Breast epithelium (tissue), 4 donors: ENCODE data around the gene SMCO3. TPM values are rescaled to one million over a fixed set of nuclear protein-coding genes. Genes with fewer than 3 reads are reported as not detected.
"Not testable (repeated sequence)": the region's sequence is repeated elsewhere in the genome, so short reads cannot be mapped to it uniquely, and the experiment has no call there.

Source experiments
- DNase-seq, 2 donors: peaks; one replicate each; pipeline ENCODE4 v3.0.0-alpha.2; 2019; ENCODE audit warnings: low spot score in 2 of 2
- H3K27ac ChIP-seq, 2 donors: fragments of 200-600 bp; sonication (generic) in 1 of 2; one replicate each; pipeline ENCODE4 v1.5.1; 2016 to 2019; ENCODE audit warnings: mild to moderate bottlenecking in 1 of 2
- H3K27me3 ChIP-seq, 2 donors: fragments of 200-600 bp; sonication (generic) in 1 of 2; one replicate each; pipeline versions ENCODE4 v1.5.1 to v1.6.0; 2017 to 2019; ENCODE audit warnings: control low read depth in 1 of 2, mild to moderate bottlenecking in 1 of 2
- H3K36me3 ChIP-seq: fragments of 200-600 bp; one replicate; pipeline ENCODE4 v1.5.1; 2019
- H3K4me1 ChIP-seq, 2 donors: fragments of 200-600 bp; sonication (generic); one replicate each; pipeline ENCODE4 v1.5.1; 2016 to 2019; ENCODE audit warnings: control low read depth in 1 of 2
- H3K4me3 ChIP-seq, 3 donors: fragments of 200-600 bp; sonication (generic); 1 replicate in 2 of 3; 2 replicates in 1 of 3; pipeline ENCODE4 v1.5.1; 2016 to 2019; ENCODE audit warnings: mild to moderate bottlenecking in 3 of 3, moderate library complexity in 2 of 3
- H3K9me3 ChIP-seq, 2 donors: fragments of 200-600 bp; sonication (generic) in 1 of 2; one replicate each; pipeline ENCODE4 v1.5.1; 2016 to 2019; ENCODE audit warnings: control low read depth in 1 of 2
- CTCF ChIP-seq, 3 donors: fragments of 450-650 bp; IDR thresholded peaks; one replicate each; pipeline ENCODE4 v1.5.1; 2016 to 2017; ENCODE audit warnings: antibody characterized with exemption in 3 of 3, mild to moderate bottlenecking in 3 of 3, moderate library complexity in 3 of 3
- POLR2A ChIP-seq: fragments of 450-650 bp; IDR thresholded peaks from one replicate; pipeline ENCODE4 v1.6.1; 2016; ENCODE audit warnings: antibody characterized with exemption, mild to moderate bottlenecking, moderate library complexity
- POLR2AphosphoS5 ChIP-seq, 3 donors: sonication (generic); formaldehyde crosslinking; IDR thresholded peaks; one replicate each; pipeline ENCODE4 v1.6.1; 2017; ENCODE audit warnings: antibody characterized with exemption in 3 of 3
- intact Hi-C: fragments of 100-400 bp; cut with DNase I; formaldehyde crosslinking; loops from one replicate; pipeline ENCODE4 v1.15.1; 2023; ENCODE audit warnings: low total_unique reads
- total RNA-seq, 3 donors: library from RNA; depleted of rRNA; stranded (reverse); fragments of >200 nt; gene quantifications; one replicate each; pipeline ENCODE4 v1.1.0, GENCODE V29; 2016

Gene SMCO3
- total RNA-seq, 3 donors from 2014 or later: 0.33 to 0.59 TPM; not detected in 1

- Histone ChIP-seq H3K27me3 (no peaks in the 10 kb centered on the region), H3K4me1 (no peaks in the 10 kb centered on the region)
- intact Hi-C loops: no loop called here
Observed at GRCh38 chr12:14769969-14770495, 44.0 kb downstream of the SMCO3 start.

GRCh38 chr12:14769466-14769968, 44.5 kb downstream of the SMCO3 start:
- peak in 1 of 2 donors; percentile 30 for DNase-seq
- no peaks in the 10 kb centered on the region for H3K27me3 ChIP-seq
- H3K4me3 ChIP-seq: peak overlapping the region; percentile 73 to 88 (median 78)
- peak overlapping the region; percentile 95 for H3K27ac ChIP-seq
- TF ChIP-seq POLR2AphosphoS5 (IDR thresholded peaks at IDR 0.05): no peak
- peaks cover 0 to 11% of the 10 kb centered on the region in 2 donors for H3K9me3 ChIP-seq
- no peaks in the 10 kb centered on the region for H3K36me3 ChIP-seq
- no peaks in the 10 kb centered on the region for H3K4me1 ChIP-seq
- intact Hi-C loops: no loop called here

More at GRCh38 chr12:14769969-14770495, 44.0 kb downstream of the SMCO3 start:
- Histone ChIP-seq H3K4me3 (peak overlapping the region; percentile 73 to 88 (median 78)), H3K9me3 (peaks cover 0 to 11% of the 10 kb centered on the region in 2 donors), H3K36me3 (no peaks in the 10 kb centered on the region), H3K27ac (peak overlapping the region; percentile 95)
- DNase-seq: peak; percentile 75 to 89
- TF ChIP-seq POLR2A (peak; percentile 20), POLR2AphosphoS5 (IDR thresholded peaks at IDR 0.05) (peak; percentile 61 to 78 (median 70)), CTCF (IDR thresholded peaks at IDR 0.05) (peak; percentile 83 to 96 (median 88))

GRCh38 chr12:14768823-14769405, 45.1 kb downstream of the SMCO3 start:
- Histone ChIP-seq H3K4me3 (peak overlapping the region; percentile 73 to 88 (median 78)), H3K4me1 (no peaks in the 10 kb centered on the region), H3K27me3 (no peaks in the 10 kb centered on the region), H3K27ac (peak overlapping the region; percentile 95), H3K36me3 (no peaks in the 10 kb centered on the region), H3K9me3 (peaks cover 0 to 11% of the 10 kb centered on the region in 2 donors)
- no peak for TF ChIP-seq CTCF (IDR thresholded peaks at IDR 0.05)
- TF ChIP-seq POLR2A: no peak
- TF ChIP-seq POLR2AphosphoS5 (IDR thresholded peaks at IDR 0.05): no peak
- intact Hi-C loops: no loop called here
- no peak for DNase-seq

DNA sequence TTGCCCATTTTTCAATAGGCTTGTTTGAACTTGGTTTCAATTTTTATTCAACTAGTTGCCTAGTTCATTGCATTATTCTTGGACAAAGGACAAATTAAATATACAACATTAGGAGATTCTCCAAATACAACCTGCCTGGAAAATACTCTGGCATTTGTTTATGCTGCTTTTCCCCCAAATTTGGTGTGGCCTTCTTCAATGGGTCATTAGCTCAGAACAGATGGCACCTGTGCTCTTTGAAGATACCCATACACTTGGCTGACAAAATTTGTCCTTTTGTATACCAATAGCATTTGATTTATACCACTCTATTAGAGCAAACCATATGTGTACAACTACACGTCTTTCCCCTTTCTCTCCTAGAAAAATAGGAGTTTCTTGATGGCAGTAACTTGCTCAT, 46.4 kb downstream of the SMCO3 start:
- no peaks in the 10 kb centered on the region for H3K4me1 ChIP-seq
- peak overlapping the region in 1 of 3 donors; percentile 78 for H3K4me3 ChIP-seq
- peak overlapping the region in 1 of 2 donors; percentile 22 for H3K27ac ChIP-seq
- H3K27me3 ChIP-seq: no peaks in the 10 kb centered on the region
- no peak for DNase-seq
- intact Hi-C loops: no loop called here
- peaks cover 0 to 11% of the 10 kb centered on the region in 2 donors for H3K9me3 ChIP-seq
- TF ChIP-seq CTCF (IDR thresholded peaks at IDR 0.05): no peak
- TF ChIP-seq POLR2AphosphoS5 (IDR thresholded peaks at IDR 0.05): no peak
- TF ChIP-seq POLR2A: no peak
- no peaks in the 10 kb centered on the region for H3K36me3 ChIP-seq

DNA sequence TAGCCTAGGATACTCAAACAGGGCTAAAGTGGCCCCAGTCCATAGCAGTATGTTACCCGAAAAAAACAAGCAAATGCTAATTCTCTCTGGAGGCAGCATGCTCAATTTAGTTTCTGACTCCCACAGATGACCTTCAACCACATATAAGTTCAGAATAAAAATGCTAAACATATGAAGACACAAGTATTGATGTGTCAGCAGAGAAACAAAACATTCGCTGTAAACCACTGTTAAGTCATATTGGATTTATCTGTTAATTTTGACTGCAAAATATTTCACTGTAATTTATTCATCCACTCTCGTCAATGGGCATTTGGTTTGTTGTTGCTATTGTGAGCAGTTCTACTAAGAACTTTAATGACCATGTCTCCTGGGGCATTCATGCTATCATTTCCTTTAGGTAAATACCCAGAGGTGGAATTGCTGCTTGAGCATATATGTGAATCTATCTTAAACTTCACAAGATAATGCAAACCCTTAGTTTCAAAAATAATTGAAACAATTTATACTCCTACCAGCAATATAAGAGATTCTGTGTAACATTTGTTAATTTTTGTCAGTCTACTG, 47.2 kb downstream of the SMCO3 start:
- no peak for TF ChIP-seq POLR2AphosphoS5 (IDR thresholded peaks at IDR 0.05)
- no peak overlapping the region for H3K4me3 ChIP-seq
- H3K27ac ChIP-seq: no peak overlapping the region
- no peaks in the 10 kb centered on the region for H3K27me3 ChIP-seq
- H3K4me1 ChIP-seq: no peaks in the 10 kb centered on the region
- no peaks in the 10 kb centered on the region for H3K36me3 ChIP-seq
- H3K9me3 ChIP-seq: peaks cover 0 to 11% of the 10 kb centered on the region in 2 donors
- intact Hi-C loops: no loop called here
- DNase-seq: no peak

- DNase-seq, H3K27ac ChIP-seq, H3K27me3 ChIP-seq, H3K4me1 ChIP-seq, H3K4me3 ChIP-seq, intact Hi-C loops, H3K36me3 ChIP-seq: not testable (repeated sequence)
- H3K9me3 ChIP-seq: peaks cover 0 to 11% of the 10 kb centered on the region in 2 donors
Observed at GRCh38 chr12:14766020-14766419, 48.0 kb downstream of the SMCO3 start.
